Middle frontal gyrus (tissue), 1 donor: Measurements from ENCODE around the gene HIRA.
"Not testable (repeated sequence)": the region's sequence is repeated elsewhere in the genome, so short reads cannot be mapped to it uniquely, and the experiment has no call there.

Experiments used
- DNase-seq: peaks from one replicate; pipeline ENCODE4 v3.0.0-alpha.2; 2015; ENCODE audit warnings: low spot score; ENCODE audit errors: extremely low spot score

HIRA gene

GRCh38 chr22:19443544-19444211 is 12.1 kb upstream of the HIRA start:
- no peak for DNase-seq

GRCh38 chr22:19442166-19442565 is 10.6 kb upstream of the HIRA start:
- no peak for DNase-seq

GRCh38 chr22:19440411-19441195 is 9.1 kb upstream of the HIRA start:
- no peak for DNase-seq

- no peak for DNase-seq
These were observed 6.8 kb upstream of the HIRA start for GRCh38 chr22:19438298-19438697.

GRCh38 chr22:19436444-19437161 is 5.1 kb upstream of the HIRA start:
- not testable (repeated sequence) for DNase-seq

- no peak for DNase-seq
These were observed 3.5 kb upstream of the HIRA start for GRCh38 chr22:19434829-19435580.

- no peak for DNase-seq
These were observed 2.9 kb upstream of the HIRA start for GRCh38 chr22:19434401-19434800.

- DNase-seq: peak; percentile 93
These were observed 759 bp upstream of the HIRA start, which contains the start of gene MRPL40 for GRCh38 chr22:19432133-19432851. MRPL40 (plus strand) TSS chr22:19432545; CDS start chr22:19432555, 10 bp downstream.

GRCh38 chr22:19430890-19431541 is 517 bp downstream of the HIRA start:
- no peak for DNase-seq

GRCh38 chr22:19429950-19430889 is 1.3 kb downstream of the HIRA start:
- DNase-seq: no peak

- no peak for DNase-seq
These were observed 7.4 kb downstream of the HIRA start for GRCh38 chr22:19424186-19424500.

GRCh38 chr22:19422440-19423301 is 8.9 kb downstream of the HIRA start:
- no peak for DNase-seq

GRCh38 chr22:19420321-19420720 is 11.2 kb downstream of the HIRA start:
- DNase-seq: no peak

- DNase-seq: no peak
These were observed 11.9 kb downstream of the HIRA start for GRCh38 chr22:19419464-19420178.

- DNase-seq: no peak
These were observed 12.5 kb downstream of the HIRA start for GRCh38 chr22:19419086-19419463.

GRCh38 chr22:19412923-19413322 is 18.6 kb downstream of the HIRA start:
- no peak for DNase-seq

GRCh38 chr22:19412478-19412877 is 19.1 kb downstream of the HIRA start:
- DNase-seq: no peak

GRCh38 chr22:19411690-19412045 is 19.9 kb downstream of the HIRA start:
- DNase-seq: no peak
